Measurements from ENCODE around the gene CNTFR.

Gene CNTFR

DNA sequence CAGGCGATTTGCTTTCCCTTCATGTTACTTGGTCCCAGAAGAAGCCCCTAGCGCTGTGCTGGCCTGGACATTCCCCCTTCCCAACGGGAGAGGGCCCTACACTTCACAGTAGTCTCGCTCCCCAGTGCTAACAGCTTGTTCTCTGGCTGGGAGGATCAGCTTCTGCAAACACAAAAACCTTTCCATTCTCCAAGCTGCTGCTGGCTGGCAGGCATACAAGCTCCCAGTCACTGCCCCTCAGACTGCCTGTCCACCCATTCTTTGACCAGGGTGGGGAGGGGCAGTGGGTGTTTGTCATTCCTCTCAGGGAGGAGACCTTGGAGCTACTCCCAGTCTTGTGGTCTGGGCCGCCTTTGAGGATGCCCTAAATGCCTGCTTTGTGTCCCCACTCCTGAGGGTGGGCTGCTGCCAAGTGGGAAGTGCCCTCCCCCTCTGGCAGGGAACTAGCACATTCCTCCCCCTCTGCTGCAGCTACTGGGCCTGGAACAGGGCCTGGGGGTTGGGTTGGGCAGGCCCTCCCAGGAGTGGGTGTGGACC is 87.6 kb downstream of the CNTFR start:
- Histone ChIP-seq H3K27ac (ENCODE audit: low read depth, low read length) (no peak overlapping the region), H3K9me3 (ENCODE audit: control insufficient read depth, insufficient read depth, low read length) (no peaks in the 10 kb centered on the region), H3K36me3 (ENCODE audit: control insufficient read depth, low read length) (no peaks in the 10 kb centered on the region), H3K4me2 (ENCODE audit: low read length) (no peak overlapping the region), H3K4me3 (ENCODE audit: low read length) (no peak overlapping the region), H3K4me1 (ENCODE audit: control insufficient read depth, low read length) (no peaks in the 10 kb centered on the region), H3K79me2 (ENCODE audit: control insufficient read depth, low read length) (no peaks in the 10 kb centered on the region), H4K20me1 (ENCODE audit: control insufficient read depth, insufficient read depth, low read depth, low read length) (no peaks in the 10 kb centered on the region), H3F3A (ENCODE audit: control insufficient read depth, insufficient read depth) (no peaks in the 10 kb centered on the region), H3K27me3 (ENCODE audit: control insufficient read depth, low read length) (peaks cover 2% of the 10 kb centered on the region; the same call in 1 of the 2 replicates), H3K9me2 (replicated peaks; ENCODE audit: control insufficient read depth, low read length) (no peaks in the 10 kb centered on the region)
- TF ChIP-seq EZH2phosphoT487 (IDR thresholded peaks at IDR 0.05; ENCODE audit: borderline replicate concordance, low read length): no peak
- TF ChIP-seq, protein P1, sequence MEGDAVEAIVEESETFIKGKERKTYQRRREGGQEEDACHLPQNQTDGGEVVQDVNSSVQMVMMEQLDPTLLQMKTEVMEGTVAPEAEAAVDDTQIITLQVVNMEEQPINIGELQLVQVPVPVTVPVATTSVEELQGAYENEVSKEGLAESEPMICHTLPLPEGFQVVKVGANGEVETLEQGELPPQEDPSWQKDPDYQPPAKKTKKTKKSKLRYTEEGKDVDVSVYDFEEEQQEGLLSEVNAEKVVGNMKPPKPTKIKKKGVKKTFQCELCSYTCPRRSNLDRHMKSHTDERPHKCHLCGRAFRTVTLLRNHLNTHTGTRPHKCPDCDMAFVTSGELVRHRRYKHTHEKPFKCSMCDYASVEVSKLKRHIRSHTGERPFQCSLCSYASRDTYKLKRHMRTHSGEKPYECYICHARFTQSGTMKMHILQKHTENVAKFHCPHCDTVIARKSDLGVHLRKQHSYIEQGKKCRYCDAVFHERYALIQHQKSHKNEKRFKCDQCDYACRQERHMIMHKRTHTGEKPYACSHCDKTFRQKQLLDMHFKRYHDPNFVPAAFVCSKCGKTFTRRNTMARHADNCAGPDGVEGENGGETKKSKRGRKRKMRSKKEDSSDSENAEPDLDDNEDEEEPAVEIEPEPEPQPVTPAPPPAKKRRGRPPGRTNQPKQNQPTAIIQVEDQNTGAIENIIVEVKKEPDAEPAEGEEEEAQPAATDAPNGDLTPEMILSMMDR (IDR thresholded peaks at IDR 0.05; ENCODE audit: low read depth, low read length, poor library complexity, severe bottlenecking): no peak
